Measurements from ENCODE around the gene LSR.

DNA sequence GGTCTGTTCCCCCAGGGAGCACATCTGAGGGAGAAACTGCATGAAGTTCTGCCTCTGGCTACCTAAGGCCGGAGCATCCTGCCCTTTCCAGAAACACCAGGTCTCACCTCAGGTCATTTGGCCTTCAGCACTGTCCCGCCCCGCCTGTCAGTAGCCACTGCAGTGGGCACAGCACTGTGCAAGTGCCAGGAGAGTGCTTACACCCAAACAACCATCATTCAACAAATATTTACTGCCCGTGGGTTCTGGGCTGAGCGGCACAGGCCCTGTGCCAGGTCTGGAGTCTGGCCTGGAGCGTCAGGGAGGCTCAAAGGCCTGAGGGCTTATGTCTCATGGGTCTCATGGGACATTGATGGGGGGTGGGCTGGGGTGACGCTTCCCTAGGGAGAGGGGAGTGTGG lies 22.7 kb downstream of the LSR start:
- TF ChIP-seq CTCF (IDR thresholded peaks at IDR 0.05) (no peak), POLR2A (IDR thresholded peaks at IDR 0.05) (no peak)

Measured in body of pancreas (tissue), 4 donors.